GM19351 (cell line): ENCODE measurements around the gene OR51E2.
"Not testable (repeated sequence)": the region's sequence is repeated elsewhere in the genome, so short reads cannot be mapped to it uniquely, and the experiment has no call there.

Source experiments
- ATAC-seq: cut with Tn5 transposase; IDR thresholded peaks from one replicate; pipeline ENCODE4 v1.9.1; 2021; ENCODE audit warnings: mild to moderate bottlenecking, moderate library complexity; ENCODE audit not compliant: unreplicated experiment

OR51E2 gene, protein sequence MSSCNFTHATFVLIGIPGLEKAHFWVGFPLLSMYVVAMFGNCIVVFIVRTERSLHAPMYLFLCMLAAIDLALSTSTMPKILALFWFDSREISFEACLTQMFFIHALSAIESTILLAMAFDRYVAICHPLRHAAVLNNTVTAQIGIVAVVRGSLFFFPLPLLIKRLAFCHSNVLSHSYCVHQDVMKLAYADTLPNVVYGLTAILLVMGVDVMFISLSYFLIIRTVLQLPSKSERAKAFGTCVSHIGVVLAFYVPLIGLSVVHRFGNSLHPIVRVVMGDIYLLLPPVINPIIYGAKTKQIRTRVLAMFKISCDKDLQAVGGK

DNA sequence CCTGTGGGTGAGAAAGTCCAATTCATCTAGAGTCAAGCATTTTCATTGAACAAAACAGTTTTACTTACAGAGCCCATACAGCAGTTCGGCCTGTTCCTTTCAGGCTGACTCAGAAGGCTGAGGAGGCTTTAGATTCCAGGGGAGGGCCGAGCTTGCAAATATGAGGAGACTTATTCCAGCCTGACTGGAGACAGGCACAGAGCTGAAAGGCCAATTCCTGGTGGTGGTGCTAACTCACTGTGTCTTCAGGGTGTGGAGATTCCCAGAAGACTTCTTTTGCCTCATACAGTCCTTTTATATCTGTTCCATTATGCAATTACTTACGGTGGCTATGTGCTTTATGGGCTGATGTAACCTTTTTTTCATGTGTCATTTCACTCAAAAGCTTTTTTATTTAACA, at the start of gene OR51E2:
Gene OR51E2, minus strand, starts transcription at position 269 of the 400 bp plus-strand sequence. CDS start 15,142 bp downstream, outside the sequence.
- no peak for ATAC-seq

DNA sequence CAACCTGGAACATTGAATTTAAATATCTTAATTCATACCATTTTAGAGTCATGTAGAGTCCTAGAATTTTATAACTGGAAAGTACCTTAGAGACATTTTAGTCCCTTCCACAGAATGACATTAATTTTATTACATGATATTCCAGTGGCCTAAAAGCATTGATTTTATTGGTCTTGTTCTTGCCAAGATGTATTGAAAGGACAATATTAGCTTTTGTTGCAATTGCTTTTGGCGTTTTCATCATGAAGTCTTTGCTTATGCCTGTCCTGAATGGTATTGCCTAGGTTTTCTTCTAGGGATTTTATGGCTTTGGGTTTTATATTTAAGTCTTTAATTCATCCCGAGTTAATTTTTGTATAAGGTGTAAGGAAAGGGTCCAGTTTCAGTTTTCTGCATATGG, 43.1 kb upstream of the OR51E2 start:
- no peak for ATAC-seq

DNA sequence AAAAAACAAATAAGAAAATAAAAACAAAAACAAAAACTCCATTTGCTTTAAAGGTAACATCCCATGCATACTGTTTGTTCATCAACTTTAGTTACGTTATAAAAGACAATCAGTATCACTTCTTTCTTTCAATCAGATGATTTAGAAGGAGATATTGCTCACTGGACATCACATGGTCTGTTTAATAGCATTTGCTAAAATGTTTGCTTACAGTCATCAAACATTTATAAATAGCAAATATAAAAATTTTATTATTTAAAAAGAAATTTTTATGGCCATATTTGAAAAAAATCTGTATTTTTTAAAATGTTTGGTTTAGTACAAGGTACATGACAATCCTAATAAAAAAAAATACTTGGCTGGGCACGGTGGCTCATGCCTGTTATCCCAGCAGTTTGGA, 29.5 kb upstream of the OR51E2 start:
- no peak for ATAC-seq

DNA sequence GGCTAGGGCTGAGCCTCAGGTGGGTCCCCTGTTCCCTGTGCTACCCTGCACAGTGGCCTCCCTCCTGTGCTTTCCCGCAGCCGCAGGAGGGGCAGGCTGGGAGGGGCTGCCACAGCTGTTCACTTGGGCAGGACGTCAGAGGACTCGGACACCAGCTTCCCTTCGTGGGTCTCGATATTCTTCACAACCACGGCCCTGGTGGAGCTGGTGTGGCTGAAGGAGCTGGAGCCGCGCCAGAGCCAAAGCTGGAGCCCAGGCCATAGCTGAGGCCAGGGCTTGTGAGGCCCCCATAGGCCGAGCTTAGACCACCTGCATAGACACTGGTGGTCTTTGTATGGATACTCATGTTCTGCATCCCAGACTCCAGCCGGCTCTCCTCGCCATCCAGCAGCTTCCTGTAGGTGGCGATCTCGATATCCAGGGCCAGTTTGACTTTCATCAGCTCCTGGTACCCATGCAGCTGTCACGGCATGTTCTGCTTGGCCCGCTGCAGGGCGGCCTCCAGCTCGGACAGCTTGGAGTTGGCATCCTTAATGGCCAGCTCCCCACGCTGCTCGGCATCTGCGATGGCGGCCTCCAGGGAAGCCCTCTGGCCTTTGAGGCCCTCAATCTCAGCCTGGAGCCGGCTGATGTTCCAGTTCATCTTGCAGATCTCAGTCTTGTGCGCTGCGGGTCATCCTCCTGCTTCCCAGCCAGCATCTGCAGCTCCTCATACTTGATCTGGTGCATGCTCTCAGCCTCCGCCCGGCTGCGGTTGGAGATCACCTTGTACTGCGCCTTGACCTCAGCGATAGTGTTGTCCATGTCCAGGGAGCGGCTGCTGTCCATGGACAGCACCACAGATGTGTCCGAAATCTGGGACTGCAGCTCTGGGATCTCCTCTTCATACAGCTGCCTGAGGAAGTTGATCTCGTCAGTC, 25.2 kb upstream of the OR51E2 start:
- ATAC-seq: not testable (repeated sequence)

DNA sequence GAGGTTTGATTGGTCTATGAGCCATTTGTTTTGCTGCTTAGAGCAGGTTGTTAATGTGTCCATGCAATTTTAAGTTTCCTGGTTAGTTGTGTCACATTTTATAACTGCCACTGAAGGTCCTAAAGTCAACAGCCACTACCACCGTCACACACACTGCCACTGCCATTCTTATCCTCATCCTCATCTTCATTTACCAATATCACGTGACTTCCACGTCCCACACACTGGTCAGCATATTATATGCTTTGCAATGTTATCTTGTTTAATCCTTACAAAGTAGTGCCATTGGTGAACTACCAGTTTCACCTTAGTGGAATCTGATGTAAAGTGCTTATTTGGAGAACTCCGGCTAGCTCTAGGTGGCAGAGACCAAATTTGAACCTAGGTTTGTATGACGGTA, 16.6 kb upstream of the OR51E2 start:
- no peak for ATAC-seq

DNA sequence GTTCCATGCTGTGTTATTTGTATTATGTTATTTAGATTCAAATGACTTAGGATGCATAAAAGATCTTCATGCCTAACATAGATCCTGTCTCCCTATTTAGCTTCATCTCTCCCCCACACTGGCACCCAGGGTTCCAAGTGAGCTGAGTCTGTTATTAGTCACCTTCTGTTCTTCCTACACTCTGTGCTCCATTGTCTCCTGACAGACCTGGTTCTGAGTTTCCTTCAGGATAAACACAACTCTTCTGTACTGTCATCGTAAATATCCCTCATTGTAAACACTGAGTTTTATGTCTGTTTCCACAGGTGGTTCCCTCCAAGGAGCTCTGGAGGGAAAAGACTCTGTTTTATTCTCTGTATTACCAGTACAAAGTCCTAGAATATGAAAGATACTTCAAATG, 15.6 kb upstream of the OR51E2 start:
- ATAC-seq: no peak

DNA sequence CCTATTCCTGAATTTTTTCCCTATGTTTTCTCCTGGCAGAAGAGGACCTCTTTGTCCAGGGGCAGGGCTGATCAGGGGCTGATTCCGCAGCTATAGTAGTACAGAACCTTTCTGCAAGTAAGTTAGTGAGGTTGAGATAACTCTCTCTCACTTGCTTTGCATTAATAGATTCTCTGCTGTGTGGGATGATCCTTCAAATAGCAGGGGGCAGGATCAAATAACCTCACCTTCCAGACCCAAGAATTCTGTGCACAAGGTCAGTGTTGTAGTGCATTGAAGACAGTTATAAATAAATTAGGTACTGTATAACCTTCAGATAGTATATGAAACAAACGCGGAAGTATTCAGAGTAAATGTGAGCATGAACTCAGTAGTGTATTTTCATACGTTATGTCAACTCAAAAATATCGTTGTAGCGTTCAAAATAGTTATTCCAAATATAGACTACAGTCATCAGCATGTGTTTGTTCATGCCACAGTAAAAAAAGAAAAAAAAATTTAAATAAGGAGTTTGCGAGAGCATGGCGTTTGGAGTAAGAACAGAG, 7.2 kb upstream of the OR51E2 start:
- no peak for ATAC-seq

DNA sequence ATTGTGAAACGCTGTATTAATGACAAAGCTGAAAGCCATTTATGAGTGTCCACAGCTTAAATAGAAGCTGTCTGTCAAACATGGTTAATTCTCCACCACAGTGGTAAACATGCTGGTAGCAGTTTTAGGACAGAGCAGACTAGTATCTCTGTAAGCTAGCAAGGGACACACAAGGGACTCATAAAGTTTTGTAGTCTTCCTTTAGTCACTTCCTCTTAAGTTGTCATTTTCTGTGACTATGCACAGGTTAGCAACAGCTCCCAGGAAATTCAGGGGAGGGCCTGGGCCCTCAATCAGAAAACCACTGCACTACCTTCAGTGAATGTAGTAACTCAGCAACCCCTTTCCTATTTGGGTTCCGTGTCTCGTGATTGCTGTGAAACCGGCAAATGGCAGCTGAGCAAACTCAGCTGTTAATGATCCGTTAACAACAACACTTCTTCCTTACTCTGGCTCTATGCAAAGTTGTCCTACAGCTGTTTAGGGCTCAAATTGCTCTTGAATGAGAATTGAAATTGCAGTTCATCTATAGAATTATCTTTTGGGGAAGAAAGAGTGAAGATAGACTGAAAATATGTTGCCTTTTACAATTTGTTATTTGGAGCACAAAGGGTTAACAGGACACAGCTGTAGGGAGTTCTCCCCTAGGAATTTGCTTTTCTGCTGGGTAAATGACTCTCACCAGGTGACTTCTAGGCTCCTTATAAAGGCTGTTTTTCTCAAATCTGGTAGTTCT, 6.6 kb upstream of the OR51E2 start, which contains the start of gene MMP26:
Gene MMP26, plus strand, starts transcription at position 731 of the 736 bp plus-strand sequence.
- no peak for ATAC-seq

DNA sequence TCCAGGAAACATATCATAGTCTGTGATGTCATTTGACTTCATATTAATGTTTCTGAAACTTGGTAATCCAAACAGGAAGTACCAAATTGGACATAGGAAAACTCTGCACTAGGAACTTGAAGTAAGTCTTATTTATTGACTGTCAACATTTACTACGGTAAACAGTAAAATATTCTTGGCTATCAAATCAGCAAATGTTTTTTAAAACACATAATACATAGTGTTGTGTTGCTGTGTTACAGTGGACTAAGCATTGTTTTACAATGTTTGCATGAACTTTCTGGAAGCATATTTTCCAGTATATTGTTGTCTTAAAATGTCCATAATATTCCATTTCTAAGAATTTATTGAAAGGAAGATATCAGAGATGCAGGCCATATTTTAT, 2.8 kb upstream of the OR51E2 start:
- no peak for ATAC-seq

DNA sequence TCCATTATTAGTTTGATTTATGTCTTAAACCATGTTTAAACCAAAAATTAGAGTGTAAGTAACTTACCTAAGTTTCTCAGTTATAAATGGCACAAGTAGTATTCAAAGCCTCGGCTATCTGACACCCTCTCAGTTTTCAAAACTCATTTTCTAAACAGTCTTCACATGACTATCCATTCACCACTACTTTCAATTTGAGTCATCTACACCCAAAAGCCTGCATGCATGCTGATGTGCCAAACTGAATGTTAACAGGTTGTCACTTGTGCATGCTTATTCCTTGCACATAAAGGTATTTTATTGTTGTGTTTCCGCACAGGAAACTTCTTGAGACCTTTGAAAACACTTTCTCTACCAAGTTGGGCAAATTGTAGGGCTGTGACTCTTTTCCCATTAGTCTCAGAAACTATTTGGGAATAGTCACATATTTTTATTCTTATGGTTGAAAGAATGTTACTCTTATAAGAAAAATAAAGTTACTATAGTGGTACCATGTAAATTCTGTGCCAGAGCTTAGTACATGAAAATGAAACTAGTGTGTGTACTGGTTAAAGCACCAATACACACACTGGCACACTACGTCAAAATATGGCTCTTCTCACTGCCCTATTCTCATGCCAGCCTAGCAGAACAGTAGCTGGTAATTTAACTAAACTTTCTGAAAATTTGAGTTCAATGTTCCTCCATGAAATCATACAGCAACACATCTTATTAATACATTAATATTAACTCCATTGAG, 2.2 kb upstream of the OR51E2 start:
- ATAC-seq: peak; percentile 96

DNA sequence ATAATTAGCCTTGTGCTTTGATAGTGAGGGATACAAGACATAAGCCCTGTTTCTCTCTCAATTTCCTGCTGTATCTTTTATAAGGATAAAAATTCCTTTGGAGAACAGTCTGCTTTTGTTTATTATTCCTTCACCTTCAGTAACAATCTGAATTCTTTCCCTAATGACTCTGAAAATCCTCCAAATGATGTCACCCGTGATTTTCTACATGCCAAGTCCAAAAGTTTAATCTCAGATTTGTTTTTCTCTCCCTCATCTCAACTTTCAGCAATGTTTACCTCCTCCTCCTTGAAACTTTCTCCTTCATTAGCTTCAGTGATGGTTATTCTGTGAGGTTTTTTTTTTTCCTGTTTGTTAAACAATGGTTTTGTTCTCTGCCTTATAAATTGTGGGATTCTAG, 2.2 kb downstream of the OR51E2 start:
- no peak for ATAC-seq

DNA sequence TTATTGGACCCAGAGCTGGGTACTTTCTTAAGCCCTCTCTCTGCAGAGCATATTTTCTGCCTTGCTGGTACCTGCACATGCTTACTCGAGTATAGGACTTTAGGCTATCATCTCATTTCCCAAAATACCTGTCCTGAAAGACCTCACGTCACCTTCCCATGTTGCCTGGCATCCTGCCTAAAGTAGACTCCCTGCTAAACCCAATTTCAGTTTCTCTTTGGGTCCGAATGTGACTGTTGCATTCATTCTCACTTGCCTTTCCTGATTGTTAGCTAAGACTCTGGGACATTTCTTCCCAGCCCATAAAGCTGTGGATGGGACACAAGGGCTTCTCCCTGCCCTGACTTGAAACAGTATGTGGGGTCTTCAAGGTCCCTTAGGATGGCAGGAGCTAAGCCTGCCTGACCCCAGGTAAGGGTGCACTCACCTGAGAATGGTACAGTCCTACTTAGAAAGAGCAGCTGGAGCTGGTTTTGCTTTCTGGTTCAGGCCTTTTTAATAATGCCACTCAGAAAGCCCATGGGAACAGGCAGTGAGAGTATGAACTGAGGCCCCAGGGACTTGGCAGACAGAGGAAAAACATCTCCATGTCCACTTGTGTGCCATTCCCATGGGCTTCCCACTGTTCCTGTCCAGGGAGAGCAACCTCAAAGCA, 12.9 kb downstream of the OR51E2 start:
- no peak for ATAC-seq

DNA sequence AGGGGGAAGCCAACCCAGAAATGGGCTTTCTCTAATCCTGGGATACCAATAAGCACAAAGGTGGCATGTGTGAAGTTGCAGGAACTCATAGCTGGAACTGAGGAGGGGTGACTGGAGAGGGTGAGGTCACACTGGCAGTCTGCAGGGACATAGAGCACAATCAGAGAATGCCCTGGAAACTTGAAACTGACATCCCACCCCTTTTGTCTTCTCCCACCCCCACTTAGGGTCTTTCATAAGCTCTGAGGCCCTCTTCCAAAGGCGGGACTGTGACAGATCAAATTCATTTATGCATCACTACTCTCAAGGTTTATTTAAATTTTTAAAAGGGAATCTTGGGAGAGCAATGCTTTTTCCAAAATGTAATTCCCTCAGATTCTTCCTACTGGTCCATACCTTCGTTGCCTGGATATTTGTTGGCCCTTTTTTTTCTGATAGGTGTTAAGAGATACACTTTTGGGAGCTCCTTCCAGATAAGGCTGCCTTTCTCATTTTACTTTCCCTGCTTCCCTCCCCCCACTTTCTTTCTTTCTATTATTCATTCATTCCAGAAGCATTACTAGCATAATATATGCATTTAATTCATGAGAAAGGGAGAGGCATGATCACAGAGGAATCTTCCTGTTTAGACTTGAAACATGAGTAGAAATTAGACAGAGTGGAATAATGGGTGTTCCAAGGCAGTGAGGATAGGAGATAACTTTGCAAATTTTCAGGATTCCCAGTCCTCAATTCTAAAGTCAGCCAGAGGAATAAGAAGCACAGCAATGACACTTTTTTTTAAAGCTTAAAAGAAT, 14.8 kb downstream of the OR51E2 start:
- ATAC-seq: no peak

DNA sequence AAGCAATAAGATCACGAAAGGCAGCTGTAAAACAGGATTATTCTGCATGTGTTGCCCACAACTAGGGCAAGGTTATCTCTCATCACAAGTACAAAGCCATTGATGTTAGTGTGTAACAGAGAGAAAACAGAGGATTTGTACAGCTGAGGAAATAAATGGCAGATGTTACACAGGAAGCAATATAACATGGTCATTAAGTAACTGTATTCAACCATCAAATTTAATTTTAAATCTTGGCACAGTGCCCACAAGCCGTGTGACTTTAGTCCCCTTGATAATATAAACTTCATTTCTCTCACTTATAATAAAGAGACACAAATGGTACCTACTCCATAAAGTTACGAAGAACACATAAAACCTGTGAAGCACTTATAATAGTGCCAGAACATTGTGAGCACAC, 17.3 kb downstream of the OR51E2 start:
- no peak for ATAC-seq

DNA sequence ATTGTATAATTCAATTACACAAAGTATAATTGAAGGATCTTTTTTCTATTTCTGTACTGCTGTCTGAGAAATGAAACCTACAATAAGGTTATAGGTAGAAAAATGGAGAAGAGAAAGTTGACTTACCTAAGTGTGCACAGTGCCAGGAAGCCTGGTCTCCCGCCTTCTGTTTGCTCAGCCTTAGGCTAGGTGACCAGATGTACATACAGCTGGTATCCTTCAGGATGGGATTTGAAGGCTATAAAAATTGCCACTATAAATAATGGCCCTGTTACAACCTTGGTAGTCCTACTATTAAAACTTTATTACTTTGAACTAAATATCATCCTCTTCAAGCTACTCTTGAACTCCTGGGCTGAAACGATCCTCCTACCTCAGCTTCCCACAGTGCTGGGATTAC, 19.7 kb downstream of the OR51E2 start:
- ATAC-seq: peak; percentile 57

DNA sequence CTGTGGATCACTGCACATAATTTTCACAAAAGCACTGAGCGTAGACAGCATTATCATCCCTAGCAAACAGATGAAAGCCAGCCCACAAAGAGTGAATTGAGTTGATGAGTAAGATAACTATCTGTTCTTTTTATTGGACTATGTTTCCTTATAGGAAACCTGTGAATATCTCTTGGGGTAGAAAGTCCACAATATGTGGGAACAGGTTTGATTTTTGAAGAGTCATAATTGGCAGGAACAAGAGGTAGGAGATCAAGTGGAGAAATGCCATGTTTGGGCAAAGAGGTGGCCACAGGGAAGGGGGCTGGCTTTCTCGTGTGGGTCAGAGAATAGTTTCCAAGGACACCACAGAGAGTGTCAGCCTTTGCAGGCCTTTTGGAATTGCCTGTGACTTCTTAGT, 23.9 kb downstream of the OR51E2 start:
- no peak for ATAC-seq

DNA sequence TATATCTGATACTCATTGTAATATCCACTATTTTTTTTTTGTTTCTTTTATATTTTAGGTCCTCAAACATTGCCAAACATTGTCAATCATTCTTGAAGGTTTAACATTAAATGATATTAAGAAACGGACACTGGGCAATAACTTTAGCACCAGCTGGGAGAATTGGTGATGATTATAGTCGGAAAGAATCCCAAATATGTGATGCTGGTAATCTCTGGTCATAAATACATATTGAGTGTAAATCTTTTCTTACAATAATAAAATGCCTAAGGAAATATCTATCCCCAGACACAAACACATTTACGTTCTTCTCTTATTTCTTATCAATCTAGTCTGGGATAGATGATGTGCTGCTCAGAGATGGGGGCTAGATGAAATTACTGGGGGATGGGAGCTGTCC, 25.2 kb downstream of the OR51E2 start:
- ATAC-seq: no peak

DNA sequence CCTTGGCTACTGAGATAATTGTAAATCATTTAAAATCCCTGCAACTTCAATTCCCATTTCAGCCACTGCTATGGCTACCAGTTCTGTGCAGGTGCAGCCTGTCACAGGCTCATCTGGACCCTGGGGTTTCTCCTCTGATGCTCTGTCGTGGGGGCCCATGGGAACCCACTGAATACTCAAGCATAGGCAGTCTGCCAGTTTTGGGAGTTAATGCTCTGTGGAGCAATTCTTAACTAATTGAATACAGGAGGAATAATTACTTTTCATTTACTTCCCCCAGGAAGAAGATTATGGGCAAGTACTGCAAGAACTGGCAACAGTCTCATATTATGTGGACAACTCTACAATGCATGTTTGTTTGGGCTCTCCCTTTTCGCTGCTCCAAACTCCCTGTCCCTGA, 25.9 kb downstream of the OR51E2 start:
- no peak for ATAC-seq

DNA sequence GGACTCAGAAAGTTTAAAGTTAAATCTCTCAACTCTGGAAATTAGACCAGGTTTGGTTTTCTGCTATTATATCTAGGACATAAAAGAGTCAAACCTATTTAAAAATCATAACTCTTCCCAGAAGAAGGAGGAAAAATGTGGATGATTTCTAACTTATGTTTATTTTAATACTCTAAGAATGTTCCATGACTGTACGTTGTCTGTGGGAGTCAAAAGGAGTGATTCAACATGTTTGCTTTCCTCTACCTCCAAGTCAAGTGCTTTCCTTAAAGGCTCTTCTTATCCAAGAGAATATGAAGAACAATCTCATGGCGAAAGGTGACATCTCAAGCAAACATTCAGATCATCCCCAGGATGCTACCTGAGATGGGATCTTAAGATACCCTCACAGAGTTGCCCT, 32.2 kb downstream of the OR51E2 start:
- ATAC-seq: no peak
